Muscle of leg (tissue), 11 donors: ENCODE results near the gene TSPAN17. TPM values are rescaled to one million over a fixed set of nuclear protein-coding genes. Genes with fewer than 3 reads are reported as not detected.

Source experiments
- DNase-seq: peaks from one replicate; pipeline ENCODE4 v3.0.0; 2013
- H3K27ac ChIP-seq: one replicate; pipeline ENCODE4 v1.5.1; 2013; ENCODE audit warnings: mild to moderate bottlenecking, low read length, control low read depth
- H3K27me3 ChIP-seq: one replicate; pipeline ENCODE4 v1.6.1; 2013; ENCODE audit warnings: low read length; ENCODE audit not compliant: control insufficient read depth, insufficient read depth
- H3K36me3 ChIP-seq: one replicate; pipeline ENCODE4 v1.6.1; 2013; ENCODE audit warnings: low read length; ENCODE audit not compliant: control insufficient read depth, insufficient read depth
- H3K4me1 ChIP-seq: one replicate; pipeline ENCODE4 v1.6.1; 2013; ENCODE audit warnings: low read length; ENCODE audit not compliant: control insufficient read depth, insufficient read depth
- H3K4me3 ChIP-seq: one replicate; pipeline ENCODE4 v1.5.1; 2013; ENCODE audit warnings: low read length, control low read depth
- H3K9me3 ChIP-seq: replicated peaks from 2 replicates; pipeline ENCODE4 v1.6.1; 2013; ENCODE audit warnings: low read depth, low read length; ENCODE audit not compliant: control insufficient read depth
- WGBS: methylation state at CpG from one replicate; pipeline ENCODE4 v1.1.5; 2013; ENCODE audit warnings: missing lambda C conversion rate; ENCODE audit not compliant: insufficient coverage; 5-methylcytosine and 5-hydroxymethylcytosine counted together
- polyA plus RNA-seq, 8 donors: library from polyadenylated mRNA; unstranded; fragments of 120-200 nt; gene quantifications; one replicate each; pipeline versions ENCODE4 v1.2.1 to v1.2.3, GENCODE V29; 2013; ENCODE audit warnings: inconsistent platforms in 1 of 8, low replicate concordance in 1 of 8; ENCODE audit not compliant: insufficient read length in 8 of 8, insufficient read depth in 1 of 8
- total RNA-seq: library from RNA; stranded (reverse); fragments of 120-200 nt; gene quantifications from one replicate; pipeline ENCODE4 v1.2.4, GENCODE V29; 2013

TSPAN17 gene
- total and polyA plus RNA-seq, 9 donors = 15.5 to 35.6 (median 26.9) TPM

GRCh38 chr5:176703857-176704256 lies 56.6 kb downstream of the TSPAN17 start:
- H3K9me3 ChIP-seq = no peaks in the 10 kb centered on the region
- no peak overlapping the region for H3K27ac ChIP-seq
- 90% methylated on average over 9 of the region's 13 CpGs for WGBS
- peaks cover 3% of the 10 kb centered on the region for H3K4me1 ChIP-seq
- no peaks in the 10 kb centered on the region for H3K36me3 ChIP-seq
- H3K4me3 ChIP-seq = no peak overlapping the region
- peaks cover 26% of the 10 kb centered on the region for H3K27me3 ChIP-seq
- DNase-seq = no peak

- H3K36me3 ChIP-seq = no peaks in the 10 kb centered on the region
- H3K4me1 ChIP-seq = no peaks in the 10 kb centered on the region
- H3K9me3 ChIP-seq = no peaks in the 10 kb centered on the region
- WGBS = 100% methylated on average over 1 of the region's 3 CpGs
- peaks cover 22% of the 10 kb centered on the region for H3K27me3 ChIP-seq
- H3K27ac ChIP-seq = no peak overlapping the region
- no peak for DNase-seq
- no peak overlapping the region for H3K4me3 ChIP-seq
Observed at GRCh38 chr5:176704355-176704754, 57.1 kb downstream of the TSPAN17 start.

- Histone ChIP-seq H3K36me3 (no peaks in the 10 kb centered on the region), H3K9me3 (no peaks in the 10 kb centered on the region), H3K4me3 (no peak overlapping the region), H3K27me3 (peaks cover 24% of the 10 kb centered on the region), H3K4me1 (no peaks in the 10 kb centered on the region), H3K27ac (no peak overlapping the region)
- 66% methylated on average over 9 of the region's 12 CpGs for WGBS
- no peak for DNase-seq
Observed at GRCh38 chr5:176704817-176705216, 57.5 kb downstream of the TSPAN17 start.

Other genes starting within 250 kb of the TSPAN17 start
- gene CLTB, start 230.9 kb upstream of the TSPAN17 start, total RNA-seq = 54.1 TPM
- gene CLTB, start 230.9 kb upstream of the TSPAN17 start, polyA plus RNA-seq = 10 to 100 TPM; 50.0 to 65.8 (median 58.7) TPM
- gene FAF2, start 199.1 kb upstream of the TSPAN17 start, total RNA-seq = 22.9 TPM
- gene FAF2, start 199.1 kb upstream of the TSPAN17 start, polyA plus RNA-seq = 10 to 100 TPM; 22.6 to 33.0 (median 27.3) TPM
- 9.1 TPM for gene RNF44, start 110.1 kb upstream of the TSPAN17 start, total RNA-seq
- 10 to 100 TPM; 20.5 to 39.5 (median 33.0) TPM for gene RNF44, start 110.1 kb upstream of the TSPAN17 start, polyA plus RNA-seq
- 0.04 TPM for gene CDHR2, start 98.1 kb upstream of the TSPAN17 start, total RNA-seq
- 1 to 10 TPM in 3 of 8 donors, under 1 TPM in 5; 0.10 to 8.9 (median 0.22) TPM for gene CDHR2, start 98.1 kb upstream of the TSPAN17 start, polyA plus RNA-seq
- gene GPRIN1, start 37.3 kb upstream of the TSPAN17 start, total RNA-seq = 0.49 TPM
- 1 to 10 TPM in 1 of 8 donors, under 1 TPM in 7; 0.51 to 2.8 (median 0.77) TPM for gene GPRIN1, start 37.3 kb upstream of the TSPAN17 start, polyA plus RNA-seq
- gene SNCB, start 16.9 kb upstream of the TSPAN17 start, total RNA-seq = not detected
- gene SNCB, start 16.9 kb upstream of the TSPAN17 start, polyA plus RNA-seq = under 1 TPM in 1 of 8 donors, not detected in 7; 0.14 TPM
- gene EIF4E1B, start 16.8 kb upstream of the TSPAN17 start, total RNA-seq = not detected
- gene EIF4E1B, start 16.8 kb upstream of the TSPAN17 start, polyA plus RNA-seq = not detected
- gene UNC5A, start 163.1 kb downstream of the TSPAN17 start, total RNA-seq = 0.62 TPM
- 1 to 10 TPM in 7 of 8 donors, under 1 TPM in 1; 0.97 to 2.1 (median 1.6) TPM for gene UNC5A, start 163.1 kb downstream of the TSPAN17 start, polyA plus RNA-seq